ENCODE results near the gene HEY2. TPM values are rescaled to one million over a fixed set of nuclear protein-coding genes. Genes with fewer than 3 reads are reported as not detected.

HEY2 gene
- total RNA-seq, 1 experiment from 2014 or later, result 6.6 TPM

- Histone ChIP-seq H2BK20ac (ENCODE audit: low read depth, low read length, poor library complexity, severe bottlenecking) (no peak overlapping the region), H3K18ac (ENCODE audit: insufficient read length, low read depth, low read length) (no peak overlapping the region), H3K27me3 (ENCODE audit: insufficient read depth, low read length) (no peaks in the 10 kb centered on the region), H3K23me2 (ENCODE audit: insufficient read length, low read depth, low read length, poor library complexity, severe bottlenecking) (no peaks in the 10 kb centered on the region), H3K79me1 (ENCODE audit: insufficient read depth, low read depth, low read length, poor library complexity, severe bottlenecking) (no peaks in the 10 kb centered on the region), H4K20me1 (ENCODE audit: control insufficient read depth, insufficient read depth, insufficient read length) (no peaks in the 10 kb centered on the region), H3K9ac (ENCODE audit: extremely low read depth, insufficient read length, low read length) (no peak overlapping the region), H2AFZ (ENCODE audit: low read length) (no peak overlapping the region), H2BK120ac (ENCODE audit: low read depth, low read length, poor library complexity, severe bottlenecking) (no peak overlapping the region), H4K5ac (ENCODE audit: insufficient read length, low read depth, low read length) (no peak overlapping the region), H3K27ac (ENCODE audit: insufficient read length, low read depth, low read length) (no peak overlapping the region), H4K8ac (replicated peaks; ENCODE audit: insufficient read length, low read depth, low read length) (no peak overlapping the region), H3K14ac (ENCODE audit: insufficient read depth, low read length) (no peak overlapping the region), H3K4me1 (ENCODE audit: insufficient read depth, low read length) (no peaks in the 10 kb centered on the region), H3K9me3 (ENCODE audit: control insufficient read depth, low read depth, low read length) (no peaks in the 10 kb centered on the region), H3K23ac (ENCODE audit: insufficient read length, low read depth, low read length) (no peak overlapping the region), H3K4me2 (ENCODE audit: insufficient read depth, insufficient read length, low read length) (no peak overlapping the region), H4K91ac (ENCODE audit: insufficient read length, low read depth, low read length) (no peak overlapping the region), H2AK5ac (ENCODE audit: insufficient read length, low read length) (no peak overlapping the region), H3K56ac (ENCODE audit: insufficient read length, low read depth, low read length) (no peak overlapping the region), H2BK5ac (ENCODE audit: insufficient read length, low read length) (no peak overlapping the region), H3K79me2 (ENCODE audit: insufficient read depth, low read length) (no peaks in the 10 kb centered on the region), H3K4ac (ENCODE audit: low read depth, low read length) (no peak overlapping the region), H2BK15ac (ENCODE audit: low read depth, low read length) (no peak overlapping the region), H2BK12ac (ENCODE audit: insufficient read length, low read depth, low read length) (no peak overlapping the region), H3T11ph (ENCODE audit: low read length) (no peak overlapping the region)
- H3K27me3 Mint-ChIP-seq (ENCODE audit: low read depth), result no peaks in the 10 kb centered on the region
- no CpG with 5 or more reads among the region's 4 CpGs for WGBS (ENCODE audit: extremely low coverage, insufficient read length, low lambda C conversion rate)
- DNase-seq, result no peak
- no peaks in the 10 kb centered on the region for H3K36me3 Mint-ChIP-seq (ENCODE audit: insufficient read depth in 1 of 3, low read depth in 3 of 3)
- no peak overlapping the region for H3K4me3 Mint-ChIP-seq
- H3K27ac Mint-ChIP-seq, result no peak overlapping the region
- TF ChIP-seq CTCF (conservative IDR thresholded peaks at IDR 0.05), result no peak
- no peaks in the 10 kb centered on the region for H3K4me1 Mint-ChIP-seq
- H3K9me3 Mint-ChIP-seq, result no peaks in the 10 kb centered on the region
Observed at GRCh38 chr6:125807293-125807692, 57.9 kb downstream of the HEY2 start.

Measured in H9 (cell line).